IMR-90 (cell line): ENCODE results near the gene DHH. TPM values are rescaled to one million over a fixed set of nuclear protein-coding genes. Genes with fewer than 3 reads are reported as not detected.

Source experiments
- ATAC-seq: fragments of 200-7000 bp; cut with Tn5 transposase; 2 replicates; pipeline ENCODE4 v1.9.1; 2020; ENCODE audit warnings: low read depth, mild to moderate bottlenecking, moderate library complexity
- BruUV-seq: library from RNA; stranded (reverse); fragments of 400-500 nt; replicated peaks from 2 replicates; lab custom pipeline; 2021; lab: Mats Ljungman, UMichigan
- CTCF ChIA-PET: fragments of 300-600 bp; formaldehyde crosslinking; extraction: SDS; loops from one replicate; lab custom pipeline; 2021; ENCODE audit warnings: antibody characterized with exemption; lab: Yijun Ruan, JAX
- POLR2A ChIA-PET: fragments of 300-600 bp; sonication (Branson Sonifier 250); formaldehyde crosslinking; loops from one replicate; lab custom pipeline; 2022; ENCODE audit warnings: antibody characterized with exemption; ENCODE audit not compliant: unreplicated experiment; lab: Charles Lee
- DNase-seq: peaks from one replicate; pipeline ENCODE4 v3.0.0; 2013
- H2AFZ ChIP-seq: replicated peaks from 2 replicates; pipeline ENCODE3; 2013; ENCODE audit warnings: low read length, mild to moderate bottlenecking; ENCODE audit not compliant: poor library complexity
- H2AK5ac ChIP-seq: 2 replicates; pipeline ENCODE4 v1.6.1; 2013; ENCODE audit warnings: low read depth, low read length, inconsistent platforms
- H2AK9ac ChIP-seq: replicated peaks from 2 replicates; pipeline ENCODE3; 2013; ENCODE audit warnings: mild to moderate bottlenecking, low read depth, low read length, moderate library complexity; ENCODE audit not compliant: poor library complexity
- H2BK120ac ChIP-seq: 2 replicates; pipeline ENCODE4 v1.6.1; 2013; ENCODE audit warnings: low read depth, low read length, inconsistent platforms
- H2BK15ac ChIP-seq: 3 replicates; pipeline ENCODE4 v1.6.1; 2013; ENCODE audit warnings: low read depth, low read length, inconsistent platforms
- H2BK20ac ChIP-seq: 2 replicates; pipeline ENCODE4 v1.6.1; 2013; ENCODE audit warnings: low read depth, mild to moderate bottlenecking, inconsistent platforms, low read length, moderate library complexity
- H2BK5ac ChIP-seq: 2 replicates; pipeline ENCODE4 v1.6.1; 2013; ENCODE audit warnings: mild to moderate bottlenecking, low read depth, low read length, inconsistent platforms; ENCODE audit not compliant: poor library complexity, severe bottlenecking
- H3K14ac ChIP-seq: replicated peaks from 2 replicates; pipeline ENCODE4 v1.6.1; 2013; ENCODE audit warnings: low read depth, low read length, inconsistent platforms
- H3K18ac ChIP-seq: 2 replicates; pipeline ENCODE4 v1.6.1; 2013; ENCODE audit warnings: low read depth, low read length, control low read depth
- H3K23ac ChIP-seq: 2 replicates; pipeline ENCODE4 v1.6.1; 2013; ENCODE audit warnings: low read depth, low read length, inconsistent platforms
- H3K27ac ChIP-seq: 2 replicates; pipeline ENCODE4 v1.5.1; 2013; ENCODE audit warnings: mild to moderate bottlenecking, control low read depth, low read length; ENCODE audit not compliant: insufficient read depth
- H3K27me3 ChIP-seq: 2 replicates; pipeline ENCODE4 v1.6.1; 2013; ENCODE audit warnings: low read length; ENCODE audit not compliant: control insufficient read depth, insufficient read depth
- H3K36me3 ChIP-seq: 2 replicates; pipeline ENCODE4 v1.6.1; 2013; ENCODE audit warnings: low read length, mixed read lengths; ENCODE audit not compliant: control insufficient read depth, insufficient read depth
- H3K4ac ChIP-seq: 2 replicates; pipeline ENCODE4 v1.6.1; 2013; ENCODE audit warnings: low read depth, low read length, inconsistent platforms
- H3K4me1 ChIP-seq: 2 replicates; pipeline ENCODE4 v1.6.1; 2013; ENCODE audit warnings: low read length, mixed read lengths; ENCODE audit not compliant: control insufficient read depth, insufficient read depth
- H3K4me2 ChIP-seq: 2 replicates; pipeline ENCODE4 v1.6.1; 2013; ENCODE audit warnings: low read depth, mild to moderate bottlenecking, control low read depth, low read length, moderate library complexity
- H3K4me3 ChIP-seq: 2 replicates; pipeline ENCODE4 v1.5.1; 2013; ENCODE audit warnings: low read depth, mild to moderate bottlenecking, control low read depth, low read length, moderate library complexity; ENCODE audit not compliant: insufficient read depth
- H3K56ac ChIP-seq: 2 replicates; pipeline ENCODE4 v1.6.1; 2013; ENCODE audit warnings: low read length, inconsistent platforms; ENCODE audit not compliant: insufficient read depth; ENCODE audit errors: extremely low read depth
- H3K79me1 ChIP-seq, 2 experiments: 2 replicates each; pipeline ENCODE4 v1.6.1; 2013; ENCODE audit warnings: low read length in 2 of 2, inconsistent platforms in 1 of 2, low read depth in 1 of 2
- H3K9ac ChIP-seq: 2 replicates; pipeline ENCODE4 v1.6.1; 2013; ENCODE audit warnings: low read depth, low read length, control low read depth
- H3K9me1 ChIP-seq: 2 replicates; pipeline ENCODE4 v1.6.1; 2013; ENCODE audit warnings: low read length, inconsistent platforms; ENCODE audit not compliant: insufficient read depth
- H3K9me3 ChIP-seq: 2 replicates; pipeline ENCODE4 v1.6.1; 2013; ENCODE audit warnings: low read length; ENCODE audit not compliant: control insufficient read depth, insufficient read depth
- H4K20me1 ChIP-seq: 2 replicates; pipeline ENCODE4 v1.6.1; 2013; ENCODE audit warnings: low read length, inconsistent platforms; ENCODE audit not compliant: insufficient read depth
- H4K5ac ChIP-seq: 2 replicates; pipeline ENCODE4 v1.6.1; 2013; ENCODE audit warnings: mild to moderate bottlenecking, low read depth, low read length, control low read depth
- H4K8ac ChIP-seq, 2 experiments: 2 replicates each; pipeline ENCODE4 v1.6.1; 2013; ENCODE audit warnings: low read depth in 2 of 2, low read length in 2 of 2, control low read depth in 1 of 2, inconsistent platforms in 1 of 2
- H4K91ac ChIP-seq: 2 replicates; pipeline ENCODE4 v1.6.1; 2013; ENCODE audit warnings: low read depth, low read length, inconsistent platforms; ENCODE audit not compliant: insufficient read depth
- CHD1 ChIP-seq: IDR thresholded peaks from 2 replicates; pipeline ENCODE4 v1.6.1; 2012; ENCODE audit warnings: low read depth, low read length, improper control_type of control experiment
- MAFK ChIP-seq: IDR thresholded peaks from 2 replicates; pipeline ENCODE4 v1.6.1; 2012; ENCODE audit warnings: low read depth, low read length, improper control_type of control experiment
- MAZ ChIP-seq: IDR thresholded peaks from 2 replicates; pipeline ENCODE4 v1.6.1; 2012; ENCODE audit warnings: low read depth, mild to moderate bottlenecking, low read length, improper control_type of control experiment, moderate library complexity, borderline replicate concordance
- NFE2L2 ChIP-seq: fragments of 150-350 bp; IDR thresholded peaks from 2 replicates; pipeline ENCODE4 v1.6.1; 2016; ENCODE audit warnings: low read depth, mild to moderate bottlenecking, low read length
- RAD21 ChIP-seq: IDR thresholded peaks from 2 replicates; pipeline ENCODE4 v1.6.1; 2012; ENCODE audit warnings: low read length, improper control_type of control experiment
- RCOR1 ChIP-seq: IDR thresholded peaks from 2 replicates; pipeline ENCODE4 v1.6.1; 2012; ENCODE audit warnings: mild to moderate bottlenecking, low read length, improper control_type of control experiment; ENCODE audit not compliant: insufficient replicate concordance
- RFX5 ChIP-seq: IDR thresholded peaks from 2 replicates; pipeline ENCODE4 v1.8.0; 2012; ENCODE audit warnings: low read depth, mild to moderate bottlenecking, low read length, moderate library complexity
- SMC3 ChIP-seq: fragments of 150-350 bp; IDR thresholded peaks from 2 replicates; pipeline ENCODE4 v1.6.1; 2016; ENCODE audit warnings: low read depth, mild to moderate bottlenecking, antibody characterized with exemption, low read length, moderate library complexity
- USF2 ChIP-seq: fragments of 150-350 bp; IDR thresholded peaks from 2 replicates; pipeline ENCODE4 v1.6.1; 2017; ENCODE audit warnings: mild to moderate bottlenecking, antibody characterized with exemption, low read length, low read depth
- WGBS, 2 experiments: methylation state at CpG; one replicate each; pipeline versions ENCODE4 v1.1.5 to v1.1.7; 2013; ENCODE audit warnings: missing lambda C conversion rate in 2 of 2; ENCODE audit not compliant: insufficient read length in 1 of 2; ENCODE audit errors: extremely low coverage in 2 of 2; 5-methylcytosine and 5-hydroxymethylcytosine counted together
- dilution Hi-C: fragments of 300-500 bp; cut with HindIII; formaldehyde crosslinking; loops from one replicate; pipeline ENCODE4 v1.14.3; 2018; ENCODE audit warnings: low sequenced_read_pairs; ENCODE audit not compliant: unreplicated experiment
- in situ Hi-C: fragments of 300-500 bp; cut with MboI; formaldehyde crosslinking; loops from 3 replicates; pipeline ENCODE4 v1.14.3; 2019; ENCODE audit warnings: low sequenced_read_pairs, inconsistent platforms, mixed read lengths
- intact Hi-C: fragments of 100-400 bp; cut with micrococcal nuclease; formaldehyde crosslinking; loops from 2 replicates; pipeline ENCODE4 v1.10.0; 2022
- polyA plus RNA-seq, 3 experiments: library from polyadenylated mRNA; depleted of rRNA; stranded (reverse); fragments of >200 nt; gene quantifications; 2 replicates each; pipeline ENCODE4 v1.2.3, GENCODE V29; 2012; ENCODE audit warnings: low replicate concordance in 1 of 3
- total RNA-seq: library from RNA; depleted of rRNA; stranded (reverse); fragments of >200 nt; gene quantifications from 2 replicates; pipeline ENCODE4 v1.2.3, GENCODE V29; 2012
- TF ChIP-seq, protein P1 (sequence below): fragments of 150-350 bp; IDR thresholded peaks from 2 replicates; pipeline ENCODE4 v1.6.1; 2016; ENCODE audit warnings: low read depth, mild to moderate bottlenecking, low read length, moderate library complexity, borderline replicate concordance
- TF ChIP-seq, protein P2 (sequence below): conservative IDR thresholded peaks from 2 replicates; pipeline ENCODE4 v1.5.1; 2012; ENCODE audit warnings: mild to moderate bottlenecking, low read depth, low read length, improper control_type of control experiment

DHH gene
- total and polyA plus RNA-seq, 2 of the 4 experiments (the other 2 are of a cell fraction) = under 0.01 to 0.07 TPM

DNA sequence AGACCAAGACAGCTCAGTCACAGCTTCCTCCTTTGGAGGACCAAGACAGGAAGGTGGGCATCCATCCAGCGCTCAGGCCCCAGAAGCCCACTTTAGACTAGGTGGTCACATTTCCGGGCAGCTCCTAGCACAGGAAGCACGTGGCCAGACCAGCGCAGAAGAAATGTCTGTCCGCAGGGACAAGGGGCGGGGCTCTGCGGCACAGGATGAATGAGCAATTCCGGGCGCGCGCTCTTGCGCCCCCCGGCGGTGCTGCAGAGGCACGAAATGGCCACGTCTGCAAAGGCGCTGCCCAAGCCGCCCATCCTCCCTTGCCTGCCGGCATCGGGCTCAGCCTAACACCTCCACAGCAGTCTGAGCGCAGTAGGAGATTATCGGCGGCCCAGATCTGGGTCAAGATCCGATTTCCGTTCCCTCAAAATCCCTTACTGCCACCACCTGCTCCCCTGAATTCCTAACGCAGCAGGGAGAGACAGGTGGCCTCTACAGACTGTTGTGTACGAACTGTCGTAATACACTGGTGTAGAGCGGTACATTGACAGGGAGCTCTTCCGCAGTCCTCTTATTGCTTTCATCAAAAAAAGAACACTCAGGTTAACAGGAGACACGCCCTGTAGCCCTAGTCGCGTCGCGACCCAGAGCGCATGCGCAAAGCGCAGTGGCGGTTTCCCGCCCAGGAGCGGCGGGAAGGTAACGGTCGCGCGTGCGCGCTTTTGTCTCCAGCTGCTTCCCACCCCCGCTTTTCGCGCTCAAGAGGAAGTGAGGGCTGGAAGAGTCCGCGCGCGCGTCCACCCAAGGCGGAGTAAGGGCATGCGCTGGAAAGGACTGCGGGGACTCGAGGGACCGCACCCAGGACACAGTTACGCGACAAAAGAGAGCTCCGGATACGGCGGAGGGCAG is 35.8 kb upstream of the DHH start:
- Histone ChIP-seq H3K4me3 (peak overlapping the region; percentile 82), H3K4me1 (peaks cover 7% of the 10 kb centered on the region), H4K8ac (peak overlapping the region; percentile 82 to 99), H3K27me3 (no peaks in the 10 kb centered on the region), H3K23ac (peak overlapping the region; percentile 81), H3K56ac (peak overlapping the region; percentile 99), H3K4me2 (peak overlapping the region; percentile 96), H4K91ac (peak overlapping the region; percentile 97), H4K20me1 (peaks cover 43% of the 10 kb centered on the region), H3K36me3 (peaks cover 25% of the 10 kb centered on the region), H3K9ac (peak overlapping the region; percentile 95), H4K5ac (peak overlapping the region; percentile 96), H2BK120ac (peak overlapping the region; percentile 63), H3K79me1 (peaks cover 6 to 49% of the 10 kb centered on the region in 2 experiments), H3K18ac (peak overlapping the region; percentile 74), H3K27ac (peak overlapping the region; percentile 89), H2BK20ac (no peak overlapping the region; the same call in 1 of the 2 replicates), H2BK5ac (peak overlapping the region; percentile 89), H3K9me3 (no peaks in the 10 kb centered on the region), H3K9me1 (no peaks in the 10 kb centered on the region), H2BK15ac (peak overlapping the region; percentile 30; the same call in 1 of the 3 replicates), H3K4ac (peak overlapping the region; percentile 97), H2AFZ (peak overlapping the region; percentile 75), H2AK5ac (peak overlapping the region; percentile 96), H3K14ac (peak overlapping the region; percentile 97), H2AK9ac (peak overlapping the region; percentile 100)
- 0% methylated on average over 41 of the region's 66 CpGs; no CpG with 5 or more reads in 1 of the 2 experiments for WGBS, 2 experiments
- dilution Hi-C loops (no loop called here), in situ Hi-C loops (loop anchor here (10.0 kb wide), 1 partner anchor 54 kb away; the partner anchor contains the start of gene TUBA1A), intact Hi-C loops (loop anchor here (1.0 to 10.0 kb wide), 3 partner anchors 58 to 134 kb away; partner anchors contain the start of genes TUBA1A and TUBA1C)
- CTCF ChIA-PET = interaction anchor here (0.6 to 2.8 kb wide), 10 partner anchors 9 to 114 kb away, joined by 3 to 10 read pairs (median 4); no protein-coding TSS in a partner anchor
- BruUV-seq = no TSS peak
- POLR2A ChIA-PET = interaction anchor here (0.6 to 1.8 kb wide), 14 partner anchors 14 to 227 kb away, joined by 3 to 10 read pairs (median 4); partner anchors contain the start of gene TUBA1A
- ATAC-seq = peak; percentile 65
- DNase-seq = peak; percentile 93
- TF ChIP-seq, protein P1, sequence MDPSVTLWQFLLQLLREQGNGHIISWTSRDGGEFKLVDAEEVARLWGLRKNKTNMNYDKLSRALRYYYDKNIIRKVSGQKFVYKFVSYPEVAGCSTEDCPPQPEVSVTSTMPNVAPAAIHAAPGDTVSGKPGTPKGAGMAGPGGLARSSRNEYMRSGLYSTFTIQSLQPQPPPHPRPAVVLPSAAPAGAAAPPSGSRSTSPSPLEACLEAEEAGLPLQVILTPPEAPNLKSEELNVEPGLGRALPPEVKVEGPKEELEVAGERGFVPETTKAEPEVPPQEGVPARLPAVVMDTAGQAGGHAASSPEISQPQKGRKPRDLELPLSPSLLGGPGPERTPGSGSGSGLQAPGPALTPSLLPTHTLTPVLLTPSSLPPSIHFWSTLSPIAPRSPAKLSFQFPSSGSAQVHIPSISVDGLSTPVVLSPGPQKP = no peak
- no peak for TF ChIP-seq RFX5
- TF ChIP-seq USF2 = peak; percentile 86
- TF ChIP-seq SMC3 = peak; percentile 55; the same call in 1 of the 2 replicates
- TF ChIP-seq MAFK = no peak
- peak; percentile 85; the same call in 1 of the 2 replicates for TF ChIP-seq MAZ
- TF ChIP-seq RCOR1 = peak; percentile 26
- peak; percentile 50 for TF ChIP-seq RAD21
- TF ChIP-seq, protein P2, sequence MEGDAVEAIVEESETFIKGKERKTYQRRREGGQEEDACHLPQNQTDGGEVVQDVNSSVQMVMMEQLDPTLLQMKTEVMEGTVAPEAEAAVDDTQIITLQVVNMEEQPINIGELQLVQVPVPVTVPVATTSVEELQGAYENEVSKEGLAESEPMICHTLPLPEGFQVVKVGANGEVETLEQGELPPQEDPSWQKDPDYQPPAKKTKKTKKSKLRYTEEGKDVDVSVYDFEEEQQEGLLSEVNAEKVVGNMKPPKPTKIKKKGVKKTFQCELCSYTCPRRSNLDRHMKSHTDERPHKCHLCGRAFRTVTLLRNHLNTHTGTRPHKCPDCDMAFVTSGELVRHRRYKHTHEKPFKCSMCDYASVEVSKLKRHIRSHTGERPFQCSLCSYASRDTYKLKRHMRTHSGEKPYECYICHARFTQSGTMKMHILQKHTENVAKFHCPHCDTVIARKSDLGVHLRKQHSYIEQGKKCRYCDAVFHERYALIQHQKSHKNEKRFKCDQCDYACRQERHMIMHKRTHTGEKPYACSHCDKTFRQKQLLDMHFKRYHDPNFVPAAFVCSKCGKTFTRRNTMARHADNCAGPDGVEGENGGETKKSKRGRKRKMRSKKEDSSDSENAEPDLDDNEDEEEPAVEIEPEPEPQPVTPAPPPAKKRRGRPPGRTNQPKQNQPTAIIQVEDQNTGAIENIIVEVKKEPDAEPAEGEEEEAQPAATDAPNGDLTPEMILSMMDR = peak; percentile 97
- TF ChIP-seq CHD1 = peak; percentile 92; the same call in 1 of the 2 replicates
- peak; percentile 76 for TF ChIP-seq NFE2L2
